ENCODE data around the gene SMYD1.

The SMYD1 gene

DNA sequence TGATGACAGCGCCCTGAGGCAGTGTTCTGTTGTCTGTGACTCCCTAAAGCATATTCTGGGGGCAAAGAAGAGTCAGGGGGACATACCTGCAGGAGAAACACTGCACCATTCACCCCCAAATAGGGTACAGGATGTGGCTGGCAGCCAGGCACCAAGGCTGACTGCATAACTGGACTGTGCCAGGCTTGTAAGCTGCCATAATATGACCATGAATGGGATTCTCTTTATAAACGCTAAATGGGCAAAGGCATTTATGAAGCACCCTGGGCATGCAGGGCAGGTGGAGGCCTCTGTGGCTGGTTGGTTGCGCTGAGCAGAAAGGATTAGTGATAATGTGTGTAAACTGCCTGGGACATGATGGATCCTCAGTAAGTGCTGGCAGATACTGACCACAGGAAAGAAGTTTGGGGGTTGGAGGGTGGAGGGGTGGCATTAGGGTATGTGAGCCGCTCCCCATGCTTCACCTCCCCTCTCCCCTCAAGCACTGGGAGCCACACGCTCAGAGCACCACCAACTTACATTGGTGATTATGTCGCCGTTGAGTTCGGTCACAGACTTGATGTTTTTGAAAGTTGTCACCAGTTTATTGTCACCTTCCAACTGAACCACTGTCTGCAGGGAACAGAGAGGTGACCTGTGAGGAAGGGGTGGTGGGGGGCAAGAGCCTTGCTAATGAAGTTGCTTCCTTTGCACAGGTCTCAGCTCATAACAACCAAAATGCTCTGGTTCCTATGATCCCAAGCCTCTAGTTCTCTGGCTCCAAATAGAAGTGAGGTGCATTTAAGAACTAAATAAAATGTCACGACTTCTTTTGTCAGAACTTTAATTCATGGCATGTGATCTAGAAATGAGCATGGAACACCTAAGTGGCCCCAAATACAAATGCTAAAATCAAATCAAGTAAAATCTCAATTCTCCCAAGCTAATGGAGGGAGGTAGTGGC, 56.6 kb downstream of the SMYD1 start:
- DNase-seq, result no peak

DNA sequence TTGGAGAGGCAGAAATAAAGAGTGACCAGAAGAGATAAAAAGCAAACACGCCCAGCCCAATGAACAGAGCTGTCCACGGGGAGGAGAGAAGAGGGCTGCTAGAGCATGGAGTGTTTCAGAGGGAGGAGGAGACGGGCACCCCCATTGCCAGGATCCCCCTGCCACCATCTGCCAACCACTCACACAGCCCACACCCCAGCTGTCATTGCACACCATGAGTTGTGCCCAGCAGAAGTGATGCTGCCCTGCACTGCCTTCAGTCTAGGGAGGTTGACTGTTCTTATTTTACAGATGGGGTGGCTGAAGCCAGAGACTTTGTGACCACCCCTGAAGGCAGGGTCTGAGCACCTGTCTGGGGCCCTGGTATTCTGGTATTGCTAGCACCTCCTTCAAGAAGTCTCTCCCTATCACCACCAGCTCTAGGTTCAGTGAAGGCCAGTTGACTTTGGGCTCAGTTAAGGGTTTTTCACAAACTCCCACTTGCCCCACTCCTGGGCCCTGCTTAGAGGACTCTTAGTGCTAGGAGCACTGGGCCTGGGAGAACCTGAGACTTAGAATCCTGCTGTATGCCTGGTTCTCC, 57.8 kb downstream of the SMYD1 start:
- DNase-seq, result no peak

DNA sequence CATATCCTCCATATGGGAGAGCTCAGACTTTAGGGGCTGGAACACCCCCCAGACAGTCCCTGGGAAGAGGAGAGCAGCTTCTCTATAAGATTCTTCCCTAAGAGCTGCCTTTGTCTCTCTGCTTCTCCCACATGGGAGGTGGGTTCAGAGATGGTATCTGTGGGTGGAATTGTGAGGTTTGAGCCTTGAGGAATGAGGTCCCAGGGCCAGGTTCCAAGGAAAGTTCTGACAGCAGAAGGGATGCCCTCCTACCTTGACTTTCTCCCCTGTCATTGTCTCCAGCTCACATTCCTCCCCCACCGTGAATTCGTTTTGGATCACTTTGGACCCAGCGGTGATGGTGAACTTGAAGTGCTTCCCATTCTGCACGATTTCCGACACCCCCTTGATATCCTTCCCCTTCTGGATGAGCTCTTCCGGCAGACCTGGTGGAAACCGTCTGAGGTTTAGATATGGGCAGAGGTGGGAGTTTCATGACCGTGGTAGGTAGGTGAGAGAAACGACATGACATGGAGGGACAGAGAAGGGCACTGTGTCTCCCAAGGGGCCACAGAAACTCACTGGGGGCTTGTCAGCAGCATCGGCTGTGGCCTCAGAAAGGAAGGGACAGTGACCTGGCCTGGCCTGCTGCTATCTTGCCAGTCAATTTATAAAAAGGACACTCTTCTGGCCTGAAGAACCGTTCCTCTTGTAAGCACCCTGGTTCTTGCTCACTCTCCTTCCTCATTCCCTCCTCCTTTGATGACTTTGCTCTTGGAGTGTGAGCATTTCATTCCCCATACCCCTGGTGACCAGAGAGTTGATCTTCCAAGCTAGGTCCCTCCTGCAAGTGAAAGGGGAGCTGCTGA, 58.5 kb downstream of the SMYD1 start:
- no peak for DNase-seq

DNA sequence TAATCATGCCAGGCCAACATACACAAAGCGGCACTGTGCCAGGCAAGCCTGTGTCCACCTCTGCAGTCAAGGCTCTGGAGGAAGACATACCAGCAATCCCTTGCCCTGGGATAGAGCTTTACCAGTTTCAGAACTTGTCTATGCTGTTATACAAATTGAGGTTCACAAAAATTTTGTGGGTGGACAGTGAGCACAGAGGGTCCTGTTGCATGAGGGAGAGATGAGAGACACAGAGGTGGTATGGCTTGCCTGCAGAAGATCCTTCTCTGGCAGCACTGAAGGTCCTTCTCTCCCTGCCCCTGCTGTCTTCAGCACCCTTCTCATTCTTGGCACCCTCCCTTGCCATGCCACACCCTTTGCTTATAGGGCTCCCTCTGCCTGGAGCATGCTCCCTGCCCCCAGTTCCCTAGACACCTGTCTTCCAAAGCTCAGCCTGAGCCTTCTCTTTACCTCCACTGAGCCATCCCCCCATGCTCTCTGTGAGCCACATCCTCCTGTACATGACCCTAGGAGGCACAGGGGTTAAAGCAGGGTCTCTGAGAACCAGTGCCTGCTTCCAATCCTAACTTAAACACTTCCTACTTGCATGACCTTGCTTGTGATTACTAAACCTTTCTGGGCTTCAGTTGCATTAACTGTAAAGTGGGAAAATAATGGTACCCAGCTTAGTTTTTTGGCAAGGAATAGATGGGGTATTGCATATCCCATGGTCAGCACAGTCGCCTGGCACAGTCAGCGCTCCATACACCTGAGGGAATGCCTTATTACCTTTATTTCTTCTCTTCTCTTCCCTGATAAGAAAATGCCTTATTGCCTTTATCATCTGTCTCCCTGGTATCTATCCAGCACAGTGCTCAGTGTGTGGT, 59.4 kb downstream of the SMYD1 start:
- DNase-seq, result no peak

DNA sequence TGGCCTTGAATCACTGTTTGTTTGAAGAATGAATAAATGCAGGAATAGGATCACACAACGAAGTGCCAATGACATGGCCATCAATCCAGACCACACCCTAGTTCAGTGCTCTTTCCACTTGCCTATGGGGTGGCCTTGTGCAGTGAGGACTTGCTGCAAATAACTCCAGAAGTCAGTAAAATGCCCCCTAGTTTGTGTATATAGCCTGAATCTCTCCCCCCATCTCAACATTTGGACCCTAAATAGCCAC, 59.9 kb downstream of the SMYD1 start:
- DNase-seq, result no peak

DNA sequence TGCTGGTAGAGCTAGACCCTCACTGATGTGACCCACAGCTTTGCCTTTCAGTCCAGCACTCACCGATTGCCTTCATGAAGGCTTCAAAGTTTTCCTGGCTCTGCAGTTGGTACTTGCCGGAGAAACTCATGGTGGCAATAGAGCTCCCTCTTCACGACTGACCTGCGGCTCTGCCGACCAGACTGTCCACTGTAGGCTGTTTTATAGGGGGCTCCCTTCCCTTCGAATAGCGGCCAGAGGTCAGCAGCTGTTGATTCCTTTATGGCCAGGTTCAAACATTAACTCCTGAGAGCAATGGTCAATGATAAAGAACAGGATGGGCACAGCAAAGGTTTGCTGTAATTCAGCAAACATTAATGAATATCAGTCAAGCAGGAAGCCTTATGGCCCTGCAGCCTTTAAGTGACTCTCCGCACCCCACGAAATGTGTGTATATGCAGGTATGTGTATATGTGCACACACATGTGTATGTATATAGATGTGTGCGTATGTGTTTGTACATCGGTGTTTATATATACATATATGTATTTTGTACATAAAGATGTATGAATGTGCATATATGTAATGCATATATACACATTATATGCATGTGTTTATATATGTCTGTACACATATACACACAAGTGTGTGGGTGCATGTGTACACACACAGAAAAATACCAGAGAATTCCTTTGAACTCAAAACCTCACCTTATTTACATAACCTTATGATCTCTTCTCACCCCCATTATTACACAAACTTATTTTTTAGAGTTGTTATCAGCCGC, 60.4 kb downstream of the SMYD1 start, which contains the start of gene FABP1:
TSS of gene FABP1 (minus strand) at position 175 of the 766 bp plus-strand sequence. CDS start at position 130, 45 bp downstream.
- DNase-seq, result no peak

DNA sequence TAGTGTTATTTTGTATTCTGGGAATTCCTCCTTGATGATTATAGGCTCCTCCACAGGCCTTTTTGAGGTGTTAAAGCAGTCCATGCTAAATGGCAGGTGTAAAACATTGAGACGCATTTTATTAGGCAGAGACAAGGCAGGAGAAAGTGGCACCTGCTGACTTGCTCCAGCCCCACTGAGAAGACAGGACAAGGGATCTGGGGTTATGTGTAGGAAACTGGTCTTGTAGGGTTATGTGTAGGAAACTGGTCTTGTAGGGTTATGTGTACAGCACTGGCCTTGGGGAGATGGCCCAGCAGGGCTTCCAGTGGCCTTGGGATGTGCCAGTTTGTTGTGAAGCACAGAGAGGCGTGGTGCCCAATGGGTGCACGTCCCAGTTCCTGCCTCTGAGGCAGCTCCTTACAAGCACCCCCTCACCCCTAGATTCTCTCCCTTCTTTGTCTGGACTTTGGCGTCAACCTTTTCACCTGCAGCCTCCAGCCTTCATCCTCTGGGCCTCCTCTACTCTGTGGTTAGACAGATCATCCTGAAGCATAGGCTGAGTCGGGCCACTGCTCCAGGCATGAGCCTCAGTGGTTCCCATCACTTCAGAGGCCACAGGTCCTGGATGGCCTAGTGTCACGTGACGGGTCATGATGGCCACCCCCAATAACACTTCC, 61.2 kb downstream of the SMYD1 start:
- DNase-seq, result no peak

DNA sequence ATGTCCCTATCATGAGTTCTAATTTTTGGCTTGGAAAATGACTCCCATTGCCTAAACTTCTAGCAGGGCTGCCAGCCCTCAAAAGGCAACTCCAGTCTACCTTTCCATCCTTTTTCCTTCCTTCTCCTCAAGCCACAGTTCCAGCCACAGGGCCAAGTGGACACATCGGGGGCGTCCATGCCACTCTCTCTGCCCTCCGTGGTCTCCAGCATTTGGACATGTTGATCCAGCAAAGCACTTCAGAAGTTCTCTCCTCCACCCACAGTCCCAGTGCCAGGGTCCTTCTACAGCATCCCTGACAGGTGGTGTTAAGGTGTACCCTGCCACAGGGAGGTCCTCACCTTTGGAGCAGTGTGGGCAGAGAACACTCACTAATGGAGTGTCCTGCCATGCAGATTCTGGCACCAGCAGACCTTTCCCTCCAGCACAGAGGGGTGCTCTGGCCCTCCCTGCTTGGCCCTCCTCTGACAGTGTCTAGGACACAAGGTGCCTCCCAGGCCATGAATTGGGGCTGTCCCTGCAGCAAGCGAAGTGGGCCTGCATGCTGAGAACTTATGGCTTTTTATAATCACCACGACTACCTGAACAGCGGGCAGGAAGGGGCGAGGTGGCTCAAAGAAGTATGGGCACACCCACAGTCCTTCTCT, 61.8 kb downstream of the SMYD1 start:
- no peak for DNase-seq

DNA sequence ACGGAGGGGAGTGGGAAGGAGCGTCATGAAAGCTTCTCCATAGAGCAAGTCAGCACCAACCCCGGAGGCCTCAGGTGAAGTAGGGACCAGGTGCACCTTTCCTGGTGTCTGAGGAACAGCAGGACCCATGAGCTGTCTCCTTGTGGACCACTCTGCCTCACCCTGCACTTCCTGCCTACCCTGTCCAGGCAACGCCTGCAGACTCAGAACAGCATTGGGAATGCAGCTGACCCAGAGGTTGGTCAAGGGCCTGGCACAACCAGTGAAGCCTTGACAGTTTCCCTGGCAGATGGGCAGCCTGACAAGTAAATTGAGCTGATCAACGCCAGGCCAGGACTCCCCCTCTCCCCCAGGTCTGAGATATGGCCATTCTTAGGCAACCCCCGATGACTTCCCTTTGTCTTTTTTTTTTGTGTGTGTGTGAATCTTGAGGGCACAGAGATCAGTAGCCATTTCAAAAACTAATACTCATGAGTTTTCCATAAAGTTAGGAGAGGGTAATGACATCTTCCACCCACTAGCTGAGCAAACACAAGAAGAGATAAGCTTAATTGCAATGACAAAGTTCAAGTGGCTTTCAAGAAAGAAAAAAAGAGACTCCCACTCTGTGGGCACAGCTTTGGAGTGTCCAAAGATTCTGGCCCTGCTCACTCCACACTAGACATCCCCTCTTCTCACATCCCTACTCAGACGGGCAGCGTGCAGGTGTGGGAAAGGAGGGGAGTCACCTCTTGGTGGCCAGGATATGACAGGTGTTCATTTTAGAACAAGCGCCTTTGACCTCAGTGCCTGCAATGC, 63.8 kb downstream of the SMYD1 start:
- DNase-seq, result no peak

DNA sequence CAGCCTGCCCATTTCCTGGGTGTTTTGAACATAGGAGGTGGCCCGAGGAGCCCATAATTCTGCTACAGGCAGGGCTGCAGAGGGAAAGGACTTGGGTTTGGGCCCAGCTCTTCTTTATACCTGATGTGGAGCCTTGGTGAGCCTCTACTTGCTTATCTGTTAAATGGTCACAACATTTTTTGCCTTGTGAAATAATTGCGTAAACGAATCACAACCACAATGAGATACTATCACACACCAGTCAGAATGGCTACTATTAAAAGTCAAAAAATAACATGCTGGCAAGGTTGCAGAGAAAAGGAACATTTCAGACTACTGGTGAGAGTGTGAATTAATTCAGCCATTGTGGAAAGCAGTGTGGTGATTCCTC, 64.4 kb downstream of the SMYD1 start:
- DNase-seq, result no peak

DNA sequence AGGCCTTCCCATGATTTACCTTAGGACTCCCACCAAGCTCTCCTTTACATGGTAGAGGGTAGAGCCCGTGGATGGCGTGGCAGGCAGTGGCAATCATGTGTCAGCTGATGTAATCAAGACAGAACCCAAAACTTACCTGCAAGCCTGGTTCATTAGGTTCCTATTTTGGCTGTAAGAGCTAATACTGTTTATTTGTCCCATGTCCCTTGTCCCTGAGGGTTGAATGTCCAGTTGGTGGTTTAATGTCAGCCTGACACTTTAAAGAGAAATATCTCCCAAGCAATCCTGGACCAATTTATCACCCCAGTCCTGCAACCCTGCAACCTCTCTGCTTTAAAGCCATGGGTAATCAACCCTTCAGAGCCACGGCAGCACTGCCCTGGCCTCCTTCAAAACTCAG, 66.2 kb downstream of the SMYD1 start:
- DNase-seq, result no peak

DNA sequence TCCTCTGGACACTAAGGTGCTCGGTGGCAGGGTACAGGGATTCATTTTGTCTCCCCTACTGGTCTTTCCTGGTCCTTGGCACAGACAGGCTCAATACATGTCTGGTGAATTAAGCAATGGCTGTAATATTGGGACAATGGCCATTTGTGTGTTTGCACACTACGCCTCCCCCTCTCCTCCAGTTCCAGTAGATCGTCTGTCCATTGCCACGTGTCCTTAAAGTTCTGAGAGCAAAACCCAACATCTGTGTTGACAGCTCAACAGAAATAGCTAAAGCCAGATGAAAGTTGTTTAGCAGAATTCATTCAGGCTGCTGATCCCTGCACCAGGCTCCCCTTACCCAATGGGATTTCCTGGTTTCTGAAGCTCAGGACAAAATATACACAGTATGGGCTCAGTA, 69.2 kb downstream of the SMYD1 start:
- DNase-seq, result no peak

DNA sequence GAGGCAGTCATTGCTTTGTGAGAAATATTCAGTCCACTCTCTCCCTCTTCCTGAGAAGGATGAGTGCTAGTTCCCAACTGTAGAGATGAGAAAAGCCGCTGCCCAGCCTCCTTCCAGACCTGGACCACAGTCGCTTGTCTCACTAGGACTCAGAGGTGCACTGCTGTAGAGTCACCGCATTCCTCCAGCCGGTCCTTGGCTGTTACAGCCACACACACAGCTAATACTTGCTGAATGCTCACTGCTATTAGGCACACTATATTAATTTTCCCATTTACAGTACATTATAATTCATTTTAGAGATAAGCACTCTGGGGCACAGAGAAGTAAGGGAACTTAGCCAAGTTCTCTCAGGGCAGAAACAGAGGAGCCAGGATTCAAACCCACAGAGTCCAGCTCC, 70.2 kb downstream of the SMYD1 start:
- DNase-seq, result no peak

DNA sequence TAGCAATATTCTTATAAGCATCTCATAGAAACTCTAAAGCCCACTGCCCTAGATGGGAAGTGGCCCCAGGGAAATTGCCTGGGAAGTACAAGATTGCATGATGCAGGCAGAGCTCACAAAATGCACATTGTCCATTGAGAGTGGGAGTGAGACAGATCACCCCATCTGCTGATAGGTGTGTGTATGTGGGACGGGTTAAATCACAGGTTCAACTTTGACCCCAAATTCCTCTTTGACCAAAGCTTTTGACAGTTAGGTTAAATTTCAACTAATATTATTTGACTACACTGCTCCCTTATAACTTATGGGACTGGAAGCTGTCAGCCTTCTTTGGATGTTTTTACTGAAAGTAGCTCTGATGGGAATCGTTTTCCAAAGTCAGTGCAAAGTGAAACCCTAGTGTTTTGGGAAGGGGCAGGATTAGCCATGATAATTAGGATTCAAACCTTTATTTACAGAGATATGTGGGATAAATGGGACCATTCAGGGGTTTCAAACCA, 71.6 kb downstream of the SMYD1 start:
- no peak for DNase-seq

DNA sequence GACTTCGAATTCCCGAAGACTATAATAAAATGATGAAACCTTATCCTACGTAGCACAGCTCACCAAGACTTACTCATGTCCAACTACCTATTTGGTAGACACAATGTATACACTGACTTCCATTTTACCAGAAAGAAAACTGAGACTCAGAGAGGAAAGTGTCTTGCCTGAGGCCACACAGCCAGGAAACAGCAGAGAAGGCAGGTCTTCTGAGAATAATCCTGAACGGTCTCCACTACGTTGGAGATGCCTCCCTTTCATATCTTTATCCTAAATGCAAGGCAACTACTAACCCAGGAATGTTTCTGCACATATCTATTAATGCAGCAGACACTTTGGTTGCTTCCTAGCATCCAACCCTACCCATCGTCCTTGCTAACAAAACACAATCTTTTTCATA, 72.2 kb downstream of the SMYD1 start:
- DNase-seq, result no peak

DNA sequence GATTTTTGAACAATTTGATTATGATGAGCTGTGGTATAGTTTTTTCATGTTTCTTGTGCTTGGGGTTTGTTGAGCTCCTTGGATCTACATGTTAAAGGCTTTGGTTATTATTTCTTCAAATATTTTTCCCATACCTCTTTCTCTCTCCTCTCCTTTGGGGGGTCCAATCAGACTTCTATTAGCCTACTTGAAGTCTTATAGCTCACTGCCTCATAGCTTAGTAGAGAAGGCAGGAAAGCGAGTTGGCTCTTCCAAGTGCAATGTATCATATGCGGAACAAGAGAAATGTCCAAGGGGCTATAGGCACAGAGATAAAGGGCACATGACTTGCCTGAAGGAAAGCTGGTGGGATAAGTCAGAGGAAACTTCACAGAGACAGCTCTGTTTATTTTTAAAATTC, 74.3 kb downstream of the SMYD1 start:
- DNase-seq, result no peak

DNA sequence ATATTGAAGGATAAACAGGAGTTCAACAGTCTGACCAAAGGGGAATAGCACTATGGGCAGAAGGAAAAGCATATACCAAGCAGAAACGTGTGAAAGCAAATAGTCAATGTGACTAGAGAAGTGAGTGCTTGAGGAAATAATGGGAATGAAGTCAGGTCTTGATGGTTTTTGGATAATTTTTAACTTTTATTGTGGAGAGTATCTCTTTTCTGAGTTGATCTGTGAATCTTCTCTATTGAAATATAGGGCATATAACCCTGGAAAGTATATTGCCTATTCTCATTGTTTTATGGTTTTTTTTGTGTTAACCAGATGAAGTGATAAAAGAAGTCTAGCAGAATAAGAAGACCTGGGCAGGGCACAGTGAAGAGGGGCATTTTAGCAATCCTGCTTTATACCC, 76.6 kb downstream of the SMYD1 start:
- no peak for DNase-seq

DNA sequence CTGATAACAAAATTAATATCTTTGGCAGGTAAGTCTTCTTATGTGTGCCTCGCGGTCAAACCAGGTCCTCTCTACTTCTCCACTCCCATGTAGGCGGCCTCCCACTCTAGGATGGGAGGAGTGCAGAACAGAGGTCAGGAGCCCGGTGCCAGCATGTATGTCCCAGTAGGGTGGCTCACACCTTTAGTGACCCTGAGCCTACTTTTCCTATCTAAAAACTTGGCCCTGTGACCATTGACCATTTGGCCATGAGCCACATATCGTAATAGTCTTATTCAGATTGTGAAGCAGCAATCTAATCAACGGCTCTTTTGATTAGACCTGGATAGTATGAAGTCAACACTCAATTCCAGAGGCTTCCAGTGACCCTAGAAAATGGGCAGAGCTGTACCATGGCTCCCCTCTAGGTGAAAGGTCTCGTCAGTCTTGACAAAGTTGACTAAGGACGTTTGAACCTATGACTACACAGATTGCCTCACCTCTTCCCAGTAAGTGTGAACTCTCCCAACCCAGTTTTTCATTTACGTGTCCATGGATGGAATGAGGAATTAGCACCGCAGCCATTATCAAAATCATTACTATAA, 77.4 kb downstream of the SMYD1 start:
- no peak for DNase-seq

DNA sequence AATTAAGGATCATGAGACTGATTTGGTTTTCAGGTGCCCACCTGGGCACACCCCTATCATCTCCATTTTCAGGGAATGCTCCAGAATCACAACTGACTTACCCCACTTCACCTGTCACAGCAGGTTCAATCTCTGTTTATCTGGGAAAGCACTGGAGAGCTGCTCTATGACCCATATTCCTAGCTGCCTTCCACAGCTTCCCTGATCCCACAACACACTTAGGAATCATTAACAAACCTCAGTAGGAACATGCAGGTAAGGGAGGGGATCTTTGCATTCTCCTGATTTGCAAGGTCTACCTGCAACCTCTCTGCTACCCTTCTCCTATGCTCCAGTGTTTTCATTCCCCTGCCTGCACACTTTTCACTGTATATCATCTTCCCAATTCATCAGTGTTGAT, 79.0 kb downstream of the SMYD1 start:
- no peak for DNase-seq

DNA sequence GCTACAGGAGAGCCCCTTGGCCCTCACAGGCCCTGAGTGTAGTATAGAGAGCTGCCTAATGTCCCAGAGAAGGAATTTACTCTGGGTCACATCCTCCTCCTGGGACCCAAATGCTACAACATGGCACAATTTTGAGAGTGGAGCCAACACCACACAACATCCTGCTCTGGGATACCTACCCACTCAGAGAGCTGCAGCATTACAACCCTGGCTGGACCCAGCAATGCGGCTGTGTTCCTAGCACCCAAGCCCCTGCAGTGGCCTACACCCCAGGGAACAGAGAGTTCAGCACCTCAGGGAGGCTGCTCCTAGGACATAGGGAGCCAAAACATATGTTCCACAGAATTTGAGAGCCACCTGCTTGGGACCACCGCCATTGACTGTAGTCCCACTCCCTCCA, 79.5 kb downstream of the SMYD1 start:
- DNase-seq, result no peak

All from CD4-positive, alpha-beta T cell treated with Interferon gamma for 1 hour (primary cell).